ENCODE results near the gene NCKAP5. TPM values are rescaled to one million over a fixed set of nuclear protein-coding genes. Genes with fewer than 3 reads are reported as not detected.

The NCKAP5 gene
- total and polyA plus RNA-seq, 2 of the 8 experiments (the other 6 are each of a cell fraction or from before 2014, with no cell fraction given), result 0.27 to 0.86 TPM

- H3K4me3 ChIP-seq (ENCODE audit: extremely low read depth in 1 of 4, insufficient read depth in 2 of 4, low read depth in 3 of 4, low read length in 4 of 4), result no peak overlapping the region
- no peak overlapping the region for H2BK5ac ChIP-seq (ENCODE audit: low read depth, low read length)
- ChIA-PET CTCF (ENCODE audit: partially characterized antibody) (interaction anchor here (0.8 kb wide), 1 partner anchor 11 kb away, joined by 3 read pairs; no protein-coding TSS in a partner anchor), POLR2A (ENCODE audit: partially characterized antibody) (no interaction called here)
- no peaks in the 10 kb centered on the region for H3K9me3 ChIP-seq (ENCODE audit: insufficient read depth in 2 of 2, low read depth in 1 of 2, low read length in 1 of 2)
- no peak overlapping the region for H2BK12ac ChIP-seq (ENCODE audit: low read depth, low read length)
- 91% methylated on average over 5 of the region's 5 CpGs; no CpG with 5 or more reads in 1 of the 2 experiments for WGBS, 2 experiments (ENCODE audit: extremely low coverage in 1 of 2, insufficient coverage in 1 of 2, insufficient read length in 1 of 2, insufficient replicate concordance in 2 of 2, low coverage in 1 of 2, low lambda C conversion rate in 2 of 2, missing lambda C conversion rate in 1 of 2)
- no peak overlapping the region for H2BK15ac ChIP-seq (ENCODE audit: low read length)
- no peak overlapping the region for H3K14ac ChIP-seq (ENCODE audit: insufficient read length)
- H3K36me3 ChIP-seq (ENCODE audit: control insufficient read depth in 2 of 4, insufficient read depth in 4 of 4, low read length in 3 of 4), result no peaks in the 10 kb centered on the region
- no peak overlapping the region for H3K4ac ChIP-seq (replicated peaks; ENCODE audit: insufficient read length, low read depth, low read length)
- no peak overlapping the region for H2AK5ac ChIP-seq (ENCODE audit: low read depth, low read length)
- H3K27ac ChIP-seq (ENCODE audit: low read depth, low read length), result no peak overlapping the region
- no peak for DNase-seq (ENCODE audit: low read depth in 1 of 2, low spot score in 2 of 2)
- H3K4me2 ChIP-seq (ENCODE audit: insufficient read depth in 1 of 2, low read depth in 2 of 2, low read length in 2 of 2), result no peak overlapping the region
- H2BK20ac ChIP-seq (ENCODE audit: low read length), result no peak overlapping the region
- H3K79me2 ChIP-seq (ENCODE audit: control insufficient read depth in 1 of 2, insufficient read depth in 2 of 2, low read length in 2 of 2), result no peaks in the 10 kb centered on the region
- H2BK120ac ChIP-seq (replicated peaks; ENCODE audit: low read depth, low read length), result no peak overlapping the region
- no peak overlapping the region for H4K91ac ChIP-seq (replicated peaks; ENCODE audit: insufficient read length, low read length)
- H3K56ac ChIP-seq (replicated peaks; ENCODE audit: insufficient read length, low read depth, low read length), result no peak overlapping the region
- no peak overlapping the region for H3K18ac ChIP-seq (ENCODE audit: extremely low read depth, low read length)
- no peak overlapping the region for H3K23ac ChIP-seq (ENCODE audit: insufficient read length)
- no peaks in the 10 kb centered on the region for H4K20me1 ChIP-seq (replicated peaks in 1 of 2; ENCODE audit: control insufficient read depth in 1 of 2, insufficient read depth in 2 of 2, low read length in 2 of 2)
- H4K8ac ChIP-seq (ENCODE audit: extremely low read depth, insufficient read depth, low read length), result no peak overlapping the region
- no peaks in the 10 kb centered on the region for H3K23me2 ChIP-seq (ENCODE audit: low read depth, low read length)
- TF ChIP-seq SP1 (IDR thresholded peaks at IDR 0.05; ENCODE audit: low read depth, low read length) (no peak), SAP30 (IDR thresholded peaks at IDR 0.05; ENCODE audit: insufficient read depth, insufficient replicate concordance, low read length) (no peak), NANOG (IDR thresholded peaks at IDR 0.05; ENCODE audit: insufficient read depth, low read depth, low read length, poor library complexity, severe bottlenecking) (no peak), NRF1 (IDR thresholded peaks at IDR 0.05; ENCODE audit: low read depth, low read length) (no peak), YY1 (IDR thresholded peaks at IDR 0.05; ENCODE audit: low read depth, low read length) (no peak), EZH2 (IDR thresholded peaks at IDR 0.05; ENCODE audit: low read depth, low read length, severe bottlenecking) (no peak), HDAC2 (IDR thresholded peaks at IDR 0.05; ENCODE audit: borderline replicate concordance in 1 of 2, low read depth in 2 of 2, low read length in 2 of 2) (no peak), MAFK (IDR thresholded peaks at IDR 0.05; ENCODE audit: low read depth, low read length) (no peak), BCL11A (IDR thresholded peaks at IDR 0.05; ENCODE audit: low read depth in 2 of 2, low read length in 2 of 2) (no peak)
- no peak overlapping the region for H3K9ac ChIP-seq (replicated peaks in 1 of 4; ENCODE audit: extremely low read depth in 1 of 4, low read depth in 3 of 4, low read length in 3 of 4)
- no peaks in the 10 kb centered on the region for H3K4me1 ChIP-seq (replicated peaks in 1 of 4; ENCODE audit: control insufficient read depth in 3 of 4, insufficient read depth in 4 of 4, low read length in 3 of 4)
- no peak for FAIRE-seq
- H3K27me3 ChIP-seq (replicated peaks in 1 of 4; ENCODE audit: control insufficient read depth in 3 of 4, extremely low read depth in 1 of 4, insufficient read depth in 3 of 4, low read length in 3 of 4), result no peaks in the 10 kb centered on the region
- no peak overlapping the region for H4K5ac ChIP-seq (ENCODE audit: insufficient read length, low read depth, low read length)
- H3K79me1 ChIP-seq (ENCODE audit: low read depth, low read length), result no peaks in the 10 kb centered on the region
- H2AFZ ChIP-seq (ENCODE audit: low read length), result no peak overlapping the region
Observed at GRCh38 chr2:133489641-133490410, 78.4 kb downstream of the NCKAP5 start.
